ENCODE results near the gene ARMCX2. TPM values are rescaled to one million over a fixed set of nuclear protein-coding genes. Genes with fewer than 3 reads are reported as not detected.

ARMCX2 gene
- total RNA-seq, 1 experiment from 2014 or later: 0.17 TPM

- TF ChIP-seq YY1 (IDR thresholded peaks at IDR 0.05; ENCODE audit: extremely low read depth, insufficient replicate concordance, low read depth, low read length) (no peak), SP1 (IDR thresholded peaks at IDR 0.05; ENCODE audit: low read depth) (no peak), EGR1 (IDR thresholded peaks at IDR 0.05; ENCODE audit: low read depth) (no peak)
Measured at GRCh38 chrX:101676571-101676970, 16.9 kb upstream of the ARMCX2 start (continued).

DNA sequence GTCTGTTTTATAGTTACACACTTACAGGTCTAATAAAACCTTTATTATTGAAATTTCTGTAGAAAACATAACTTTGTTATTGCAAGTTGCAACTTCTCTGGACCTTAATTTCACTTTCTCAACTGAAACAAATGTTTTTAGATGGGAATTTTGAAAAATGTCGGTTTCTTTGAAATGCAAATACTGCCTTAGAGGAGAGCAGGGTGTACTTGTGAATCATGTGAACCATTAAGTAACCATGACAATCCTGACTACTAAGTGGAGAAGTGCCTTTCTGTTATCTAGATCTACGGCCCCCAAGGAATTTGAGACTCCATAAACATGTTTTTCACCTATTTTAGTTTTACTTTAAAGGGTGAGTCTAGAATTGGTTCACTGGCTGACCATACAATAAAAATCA lies 8.5 kb upstream of the ARMCX2 start:
- Histone ChIP-seq H3K4me1 (ENCODE audit: control insufficient read depth in 1 of 2, insufficient read depth in 2 of 2, low read length in 2 of 2) (no peaks in the 10 kb centered on the region), H3K36me3 (ENCODE audit: control insufficient read depth in 1 of 2, insufficient read depth in 2 of 2, low read length in 2 of 2) (no peaks in the 10 kb centered on the region), H3K4me3 (replicated peaks in 1 of 2; ENCODE audit: low read depth in 1 of 2, low read length in 2 of 2) (no peak overlapping the region), H4K20me1 (ENCODE audit: insufficient read depth) (no peaks in the 10 kb centered on the region), H3K27ac (ENCODE audit: low read depth, low read length) (no peak overlapping the region), H3K27me3 (ENCODE audit: insufficient read depth, low read length) (peaks cover 20% of the 10 kb centered on the region), H3K4me2 (ENCODE audit: low read length) (no peak overlapping the region), H3K9me3 (ENCODE audit: control insufficient read depth in 1 of 2, insufficient read depth in 1 of 2, low read depth in 1 of 2, low read length in 2 of 2) (no peaks in the 10 kb centered on the region), H3K9ac (ENCODE audit: low read length) (no peak overlapping the region), H3K79me2 (ENCODE audit: insufficient read depth, low read length) (no peaks in the 10 kb centered on the region), H2AFZ (ENCODE audit: low read depth, low read length, poor library complexity, severe bottlenecking) (no peak overlapping the region), H3K9me2 (ENCODE audit: insufficient read depth) (no peaks in the 10 kb centered on the region)
- intact Hi-C loops (cut with micrococcal nuclease): no loop called here
- ChIA-PET RAD21 (ENCODE audit: low non-redundant PET in 1 of 2, low total read pairs in 2 of 2, uncharacterized antibody in 2 of 2, unreplicated experiment in 2 of 2) (no interaction called here), CTCF (no interaction called here), POLR2A (no interaction called here)
- DNase-seq (ENCODE audit: low read depth, low spot score) (no peak), ATAC-seq (no peak)
- TF ChIP-seq FOSL1 (IDR thresholded peaks at IDR 0.05; ENCODE audit: low read depth) (no peak), SRF (IDR thresholded peaks at IDR 0.05; ENCODE audit: low read depth) (no peak), ZFX (IDR thresholded peaks at IDR 0.05) (no peak), POLR2AphosphoS5 (IDR thresholded peaks at IDR 0.05; ENCODE audit: low read depth, low read length) (no peak), MAX (IDR thresholded peaks at IDR 0.05) (no peak), ELF1 (IDR thresholded peaks at IDR 0.05; ENCODE audit: borderline replicate concordance, low read depth) (no peak), POLR2A (IDR thresholded peaks at IDR 0.05; ENCODE audit: borderline replicate concordance, extremely low read depth, insufficient read depth, insufficient read length) (no peak), YY1 (IDR thresholded peaks at IDR 0.05; ENCODE audit: extremely low read depth, insufficient replicate concordance, low read depth, low read length) (no peak), SP1 (IDR thresholded peaks at IDR 0.05; ENCODE audit: low read depth) (no peak), CEBPB (IDR thresholded peaks at IDR 0.05; ENCODE audit: low read depth) (no peak), JUND (IDR thresholded peaks at IDR 0.05) (no peak), SIN3A (IDR thresholded peaks at IDR 0.05; ENCODE audit: low read depth) (no peak)
- TF ChIP-seq, protein P1, sequence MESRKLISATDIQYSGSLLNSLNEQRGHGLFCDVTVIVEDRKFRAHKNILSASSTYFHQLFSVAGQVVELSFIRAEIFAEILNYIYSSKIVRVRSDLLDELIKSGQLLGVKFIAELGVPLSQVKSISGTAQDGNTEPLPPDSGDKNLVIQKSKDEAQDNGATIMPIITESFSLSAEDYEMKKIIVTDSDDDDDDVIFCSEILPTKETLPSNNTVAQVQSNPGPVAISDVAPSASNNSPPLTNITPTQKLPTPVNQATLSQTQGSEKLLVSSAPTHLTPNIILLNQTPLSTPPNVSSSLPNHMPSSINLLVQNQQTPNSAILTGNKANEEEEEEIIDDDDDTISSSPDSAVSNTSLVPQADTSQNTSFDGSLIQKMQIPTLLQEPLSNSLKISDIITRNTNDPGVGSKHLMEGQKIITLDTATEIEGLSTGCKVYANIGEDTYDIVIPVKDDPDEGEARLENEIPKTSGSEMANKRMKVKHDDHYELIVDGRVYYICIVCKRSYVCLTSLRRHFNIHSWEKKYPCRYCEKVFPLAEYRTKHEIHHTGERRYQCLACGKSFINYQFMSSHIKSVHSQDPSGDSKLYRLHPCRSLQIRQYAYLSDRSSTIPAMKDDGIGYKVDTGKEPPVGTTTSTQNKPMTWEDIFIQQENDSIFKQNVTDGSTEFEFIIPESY (IDR thresholded peaks at IDR 0.05; ENCODE audit: extremely low read depth, insufficient replicate concordance, low read length): no peak
- no TSS peak for BruUV-seq (replicated peaks)

All from HCT116 (cell line).